GM12873 (cell line): ENCODE data around the gene PSMA5.

ENCODE experiments used
- CTCF ChIP-seq: IDR thresholded peaks from 2 replicates; pipeline ENCODE4 v1.5.1; 2012; ENCODE audit warnings: low read depth, mild to moderate bottlenecking, moderate library complexity, low read length, control low read depth; ENCODE audit not compliant: insufficient read depth; ENCODE audit errors: missing control alignments

The PSMA5 gene

GRCh38 chr1:109379907-109380306 lies 46.3 kb downstream of the PSMA5 start:
- TF ChIP-seq CTCF: no peak

- no peak for TF ChIP-seq CTCF
These were observed 46.8 kb downstream of the PSMA5 start for GRCh38 chr1:109379422-109379821.

DNA sequence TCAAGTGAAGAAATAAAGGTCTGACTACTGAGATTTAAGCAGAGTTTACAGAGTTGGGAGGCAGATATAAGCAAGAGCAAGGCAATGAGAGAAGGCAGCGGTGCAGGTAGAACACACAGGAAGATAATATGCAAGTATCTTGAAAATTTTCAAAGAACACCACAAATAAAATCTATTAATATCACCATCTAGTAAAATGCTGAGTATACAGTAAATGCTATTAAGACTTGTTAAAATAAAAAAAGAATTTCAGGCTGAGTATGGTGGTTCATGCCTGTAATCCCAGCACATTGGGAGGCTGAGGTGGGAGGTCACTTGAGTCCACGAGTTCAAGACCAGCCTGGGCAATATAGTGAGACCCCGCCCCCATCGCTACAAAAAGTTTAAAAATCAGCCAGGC lies 48.5 kb downstream of the PSMA5 start:
- no peak for TF ChIP-seq CTCF

DNA sequence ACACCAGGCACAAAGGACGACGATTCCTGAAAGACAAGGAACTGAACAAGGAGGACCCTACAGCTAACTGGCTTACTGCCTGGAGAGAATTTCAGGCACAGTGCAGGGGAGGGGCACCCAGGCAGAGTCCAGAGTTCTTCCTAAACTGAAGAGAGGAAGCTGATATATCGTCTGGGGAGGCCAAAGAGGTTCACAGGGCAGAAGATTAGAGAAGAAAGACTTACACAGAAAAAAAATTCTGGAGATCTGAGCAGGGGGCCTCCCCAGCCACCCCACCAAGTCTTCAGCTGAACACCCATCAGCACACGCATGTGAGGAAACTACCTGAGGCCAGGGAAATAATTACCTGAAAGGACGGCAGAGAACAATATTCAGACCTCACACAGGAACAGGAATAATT lies 53.1 kb downstream of the PSMA5 start:
- no peak for TF ChIP-seq CTCF

DNA sequence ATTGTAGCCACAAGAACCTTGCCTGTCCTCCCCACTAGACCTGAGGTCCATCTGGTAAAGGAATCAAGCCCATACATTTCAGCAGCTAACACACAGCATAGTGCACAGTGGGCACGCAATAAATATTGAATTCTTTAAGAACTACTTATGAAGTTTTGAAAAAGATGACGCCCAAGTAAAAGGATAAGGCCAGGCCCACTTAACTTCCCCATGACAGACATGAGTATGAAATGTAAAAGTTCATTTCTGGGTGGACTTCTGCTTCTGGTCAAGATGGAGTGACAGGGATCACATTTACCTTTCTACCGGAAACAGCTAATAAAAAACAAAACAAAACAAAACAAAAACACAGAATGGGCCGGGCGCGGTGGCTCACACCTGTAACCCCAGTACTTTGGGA lies 54.0 kb downstream of the PSMA5 start:
- no peak for TF ChIP-seq CTCF

GRCh38 chr1:109371341-109371739 lies 54.9 kb downstream of the PSMA5 start:
- no peak for TF ChIP-seq CTCF

DNA sequence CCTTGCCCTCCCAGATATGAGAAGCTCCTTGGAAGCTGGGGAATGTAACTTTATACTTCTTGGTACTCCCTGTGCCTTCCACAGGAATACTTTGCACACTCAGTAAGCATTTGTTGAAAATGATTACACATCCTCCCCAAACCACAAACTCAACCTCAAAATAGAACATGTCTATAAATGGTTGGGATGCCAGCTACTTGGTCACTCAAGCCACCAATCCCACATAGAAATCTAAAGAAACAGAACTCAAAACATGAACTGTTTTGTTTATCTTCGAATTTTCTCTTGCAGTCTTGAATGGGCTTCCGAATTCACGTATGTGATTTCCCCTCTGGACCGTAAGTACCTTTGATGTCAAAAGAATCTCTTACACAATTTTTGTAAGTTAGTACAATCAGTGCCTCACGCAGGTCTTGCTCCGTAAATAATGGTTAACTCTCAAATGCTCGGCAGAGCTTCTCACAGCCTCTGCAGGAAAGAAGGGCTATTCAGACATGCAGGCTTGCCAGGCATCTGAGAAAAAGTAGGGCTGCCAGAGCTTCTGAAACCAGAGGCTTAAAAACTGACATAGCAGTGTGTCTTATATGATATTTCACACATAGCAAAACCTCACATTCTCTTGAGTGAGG lies 55.4 kb downstream of the PSMA5 start:
- TF ChIP-seq CTCF: no peak
